ENCODE measurements around the gene CITED2.

The CITED2 gene

GRCh38 chr6:139402876-139403386 lies 28.5 kb upstream of the CITED2 start:
- H3K4me3 ChIP-seq (ENCODE audit: low read depth in 1 of 2, low read length in 2 of 2): no peak overlapping the region
- H3K4me1 ChIP-seq (ENCODE audit: control insufficient read depth in 1 of 2, insufficient read depth in 2 of 2, low read length in 2 of 2): no peaks in the 10 kb centered on the region
- H3K27ac ChIP-seq (ENCODE audit: low read length): no peak overlapping the region
- H3K27me3 ChIP-seq (ENCODE audit: low read depth, low read length): no peaks in the 10 kb centered on the region
- H3K9me3 ChIP-seq (ENCODE audit: control insufficient read depth in 1 of 2, low read length in 2 of 2): no peaks in the 10 kb centered on the region
- H3K36me3 ChIP-seq (ENCODE audit: control insufficient read depth in 1 of 2, insufficient read depth in 2 of 2, low read length in 2 of 2): no peaks in the 10 kb centered on the region

GRCh38 chr6:139398658-139399057 lies 24.2 kb upstream of the CITED2 start:
- Histone ChIP-seq H3K4me1 (ENCODE audit: control insufficient read depth in 1 of 2, insufficient read depth in 2 of 2, low read length in 2 of 2) (no peaks in the 10 kb centered on the region), H3K27ac (ENCODE audit: low read length) (no peak overlapping the region), H3K9me3 (ENCODE audit: control insufficient read depth in 1 of 2, low read length in 2 of 2) (no peaks in the 10 kb centered on the region)

GRCh38 chr6:139395891-139396301 lies 21.4 kb upstream of the CITED2 start:
- H3K4me1 ChIP-seq (ENCODE audit: control insufficient read depth in 1 of 2, insufficient read depth in 2 of 2, low read length in 2 of 2): no peaks in the 10 kb centered on the region
- no peak overlapping the region for H3K27ac ChIP-seq (ENCODE audit: low read length)
- H3K9me3 ChIP-seq (ENCODE audit: control insufficient read depth in 1 of 2, low read length in 2 of 2): no peaks in the 10 kb centered on the region
- no peaks in the 10 kb centered on the region for H3K36me3 ChIP-seq (ENCODE audit: control insufficient read depth in 1 of 2, insufficient read depth in 2 of 2, low read length in 2 of 2)
- H3K4me3 ChIP-seq (ENCODE audit: low read depth in 1 of 2, low read length in 2 of 2): no peak overlapping the region
- H3K27me3 ChIP-seq (ENCODE audit: low read depth, low read length): no peaks in the 10 kb centered on the region

More at GRCh38 chr6:139398658-139399057, 24.2 kb upstream of the CITED2 start:
- no peak overlapping the region for H3K4me3 ChIP-seq (ENCODE audit: low read depth in 1 of 2, low read length in 2 of 2)
- H3K27me3 ChIP-seq (ENCODE audit: low read depth, low read length): no peaks in the 10 kb centered on the region
- no peaks in the 10 kb centered on the region for H3K36me3 ChIP-seq (ENCODE audit: control insufficient read depth in 1 of 2, insufficient read depth in 2 of 2, low read length in 2 of 2)

- Histone ChIP-seq H3K4me1 (ENCODE audit: control insufficient read depth in 1 of 2, insufficient read depth in 2 of 2, low read length in 2 of 2) (no peaks in the 10 kb centered on the region), H3K27me3 (ENCODE audit: low read depth, low read length) (no peaks in the 10 kb centered on the region), H3K36me3 (ENCODE audit: control insufficient read depth in 1 of 2, insufficient read depth in 2 of 2, low read length in 2 of 2) (no peaks in the 10 kb centered on the region), H3K27ac (ENCODE audit: low read length) (no peak overlapping the region), H3K4me3 (ENCODE audit: low read depth in 1 of 2, low read length in 2 of 2) (no peak overlapping the region), H3K9me3 (ENCODE audit: control insufficient read depth in 1 of 2, low read length in 2 of 2) (no peaks in the 10 kb centered on the region)
Observed at GRCh38 chr6:139395371-139395770, 20.9 kb upstream of the CITED2 start.

- Histone ChIP-seq H3K27me3 (ENCODE audit: low read depth, low read length) (no peaks in the 10 kb centered on the region), H3K27ac (ENCODE audit: low read length) (no peak overlapping the region), H3K4me1 (ENCODE audit: control insufficient read depth in 1 of 2, insufficient read depth in 2 of 2, low read length in 2 of 2) (no peaks in the 10 kb centered on the region), H3K36me3 (ENCODE audit: control insufficient read depth in 1 of 2, insufficient read depth in 2 of 2, low read length in 2 of 2) (no peaks in the 10 kb centered on the region), H3K4me3 (ENCODE audit: low read depth in 1 of 2, low read length in 2 of 2) (no peak overlapping the region), H3K9me3 (ENCODE audit: control insufficient read depth in 1 of 2, low read length in 2 of 2) (no peaks in the 10 kb centered on the region)
Observed at GRCh38 chr6:139394027-139394649, 19.7 kb upstream of the CITED2 start.

- Histone ChIP-seq H3K4me3 (ENCODE audit: low read depth in 1 of 2, low read length in 2 of 2) (no peak overlapping the region), H3K27me3 (ENCODE audit: low read depth, low read length) (no peaks in the 10 kb centered on the region), H3K4me1 (ENCODE audit: control insufficient read depth in 1 of 2, insufficient read depth in 2 of 2, low read length in 2 of 2) (no peaks in the 10 kb centered on the region), H3K9me3 (ENCODE audit: control insufficient read depth in 1 of 2, low read length in 2 of 2) (no peaks in the 10 kb centered on the region), H3K36me3 (ENCODE audit: control insufficient read depth in 1 of 2, insufficient read depth in 2 of 2, low read length in 2 of 2) (no peaks in the 10 kb centered on the region), H3K27ac (ENCODE audit: low read length) (no peak overlapping the region)
Observed at GRCh38 chr6:139392794-139393193, 18.3 kb upstream of the CITED2 start.

- Histone ChIP-seq H3K27me3 (ENCODE audit: low read depth, low read length) (no peaks in the 10 kb centered on the region), H3K36me3 (ENCODE audit: control insufficient read depth in 1 of 2, insufficient read depth in 2 of 2, low read length in 2 of 2) (no peaks in the 10 kb centered on the region), H3K27ac (ENCODE audit: low read length) (no peak overlapping the region), H3K4me3 (ENCODE audit: low read depth in 1 of 2, low read length in 2 of 2) (no peak overlapping the region), H3K4me1 (ENCODE audit: control insufficient read depth in 1 of 2, insufficient read depth in 2 of 2, low read length in 2 of 2) (no peaks in the 10 kb centered on the region), H3K9me3 (ENCODE audit: control insufficient read depth in 1 of 2, low read length in 2 of 2) (no peaks in the 10 kb centered on the region)
Observed at GRCh38 chr6:139391709-139392108, 17.3 kb upstream of the CITED2 start.

- H3K27ac ChIP-seq (ENCODE audit: low read length): no peak overlapping the region
- H3K4me1 ChIP-seq (ENCODE audit: control insufficient read depth in 1 of 2, insufficient read depth in 2 of 2, low read length in 2 of 2): no peaks in the 10 kb centered on the region
- no peaks in the 10 kb centered on the region for H3K36me3 ChIP-seq (ENCODE audit: control insufficient read depth in 1 of 2, insufficient read depth in 2 of 2, low read length in 2 of 2)
- no peak overlapping the region for H3K4me3 ChIP-seq (ENCODE audit: low read depth in 1 of 2, low read length in 2 of 2)
- H3K9me3 ChIP-seq (ENCODE audit: control insufficient read depth in 1 of 2, low read length in 2 of 2): no peaks in the 10 kb centered on the region
- no peaks in the 10 kb centered on the region for H3K27me3 ChIP-seq (ENCODE audit: low read depth, low read length)
Observed at GRCh38 chr6:139390447-139390846, 16.0 kb upstream of the CITED2 start.

- no peaks in the 10 kb centered on the region for H3K4me1 ChIP-seq (ENCODE audit: control insufficient read depth in 1 of 2, insufficient read depth in 2 of 2, low read length in 2 of 2)
- H3K27me3 ChIP-seq (ENCODE audit: low read depth, low read length): no peaks in the 10 kb centered on the region
- H3K36me3 ChIP-seq (ENCODE audit: control insufficient read depth in 1 of 2, insufficient read depth in 2 of 2, low read length in 2 of 2): no peaks in the 10 kb centered on the region
- H3K9me3 ChIP-seq (ENCODE audit: control insufficient read depth in 1 of 2, low read length in 2 of 2): no peaks in the 10 kb centered on the region
- no peak overlapping the region for H3K27ac ChIP-seq (ENCODE audit: low read length)
- H3K4me3 ChIP-seq (ENCODE audit: low read depth in 1 of 2, low read length in 2 of 2): no peak overlapping the region
Observed at GRCh38 chr6:139388384-139388783, 13.9 kb upstream of the CITED2 start.

- no peaks in the 10 kb centered on the region for H3K36me3 ChIP-seq (ENCODE audit: control insufficient read depth in 1 of 2, insufficient read depth in 2 of 2, low read length in 2 of 2)
- H3K27ac ChIP-seq (ENCODE audit: low read length): no peak overlapping the region
Observed at GRCh38 chr6:139386404-139386803, 12.0 kb upstream of the CITED2 start.

GRCh38 chr6:139381216-139381865 lies 6.9 kb upstream of the CITED2 start:
- Histone ChIP-seq H3K27me3 (ENCODE audit: low read depth, low read length) (no peaks in the 10 kb centered on the region), H3K4me3 (ENCODE audit: low read depth in 1 of 2, low read length in 2 of 2) (no peak overlapping the region), H3K36me3 (ENCODE audit: control insufficient read depth in 1 of 2, insufficient read depth in 2 of 2, low read length in 2 of 2) (no peaks in the 10 kb centered on the region), H3K4me1 (ENCODE audit: control insufficient read depth in 1 of 2, insufficient read depth in 2 of 2, low read length in 2 of 2) (peaks cover 0 to 6% of the 10 kb centered on the region in 2 donors), H3K9me3 (ENCODE audit: control insufficient read depth in 1 of 2, low read length in 2 of 2) (no peaks in the 10 kb centered on the region), H3K27ac (ENCODE audit: low read length) (no peak overlapping the region)

More at GRCh38 chr6:139386404-139386803, 12.0 kb upstream of the CITED2 start:
- Histone ChIP-seq H3K9me3 (ENCODE audit: control insufficient read depth in 1 of 2, low read length in 2 of 2) (no peaks in the 10 kb centered on the region), H3K4me1 (ENCODE audit: control insufficient read depth in 1 of 2, insufficient read depth in 2 of 2, low read length in 2 of 2) (no peaks in the 10 kb centered on the region), H3K4me3 (ENCODE audit: low read depth in 1 of 2, low read length in 2 of 2) (no peak overlapping the region), H3K27me3 (ENCODE audit: low read depth, low read length) (no peaks in the 10 kb centered on the region)

Measured in muscle layer of duodenum (tissue), 2 donors.